ENCODE measurements around the gene CFAP119.
A peak's percentile ranks its signal among the peaks of the same experiment; 100 is the strongest.

Gene CFAP119

DNA sequence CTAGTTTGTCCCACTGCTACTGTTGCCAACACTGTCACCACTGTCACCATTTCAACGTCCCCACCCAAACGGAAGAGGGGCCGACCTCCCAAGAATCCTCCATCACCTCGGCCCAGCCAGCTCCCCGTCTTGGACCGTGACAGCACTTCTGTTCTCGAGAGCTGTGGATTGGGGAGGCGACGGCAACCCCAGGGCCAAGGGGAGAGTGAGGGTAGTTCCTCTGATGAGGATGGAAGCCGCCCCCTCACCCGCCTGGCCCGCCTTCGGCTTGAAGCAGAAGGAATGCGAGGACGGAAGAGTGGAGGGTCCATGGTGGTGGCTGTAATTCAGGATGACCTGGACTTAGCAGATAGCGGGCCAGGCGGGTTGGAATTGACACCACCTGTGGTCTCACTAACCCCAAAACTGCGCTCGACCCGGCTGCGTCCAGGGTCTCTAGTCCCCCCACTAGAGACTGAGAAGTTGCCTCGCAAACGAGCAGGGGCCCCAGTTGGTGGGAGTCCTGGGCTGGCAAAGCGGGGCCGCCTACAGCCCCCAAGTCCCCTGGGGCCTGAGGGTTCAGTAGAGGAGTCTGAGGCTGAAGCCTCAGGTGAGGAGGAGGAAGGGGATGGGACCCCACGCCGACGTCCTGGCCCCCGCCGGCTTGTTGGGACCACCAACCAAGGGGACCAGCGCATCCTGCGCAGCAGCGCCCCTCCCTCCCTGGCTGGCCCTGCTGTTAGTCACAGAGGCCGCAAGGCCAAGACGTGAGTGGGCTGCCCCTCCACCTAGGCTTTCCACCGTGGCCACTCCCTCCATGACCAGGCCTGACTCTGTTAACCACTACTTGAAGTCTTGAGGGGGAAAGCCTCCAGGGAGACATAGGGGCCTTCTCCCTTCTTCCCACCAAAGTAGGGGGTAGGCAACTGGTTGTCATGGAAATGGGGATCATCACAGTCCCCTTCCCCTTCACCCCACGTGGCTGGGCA lies 22.6 kb downstream of the CFAP119 start:
- no peak for DNase-seq

DNA sequence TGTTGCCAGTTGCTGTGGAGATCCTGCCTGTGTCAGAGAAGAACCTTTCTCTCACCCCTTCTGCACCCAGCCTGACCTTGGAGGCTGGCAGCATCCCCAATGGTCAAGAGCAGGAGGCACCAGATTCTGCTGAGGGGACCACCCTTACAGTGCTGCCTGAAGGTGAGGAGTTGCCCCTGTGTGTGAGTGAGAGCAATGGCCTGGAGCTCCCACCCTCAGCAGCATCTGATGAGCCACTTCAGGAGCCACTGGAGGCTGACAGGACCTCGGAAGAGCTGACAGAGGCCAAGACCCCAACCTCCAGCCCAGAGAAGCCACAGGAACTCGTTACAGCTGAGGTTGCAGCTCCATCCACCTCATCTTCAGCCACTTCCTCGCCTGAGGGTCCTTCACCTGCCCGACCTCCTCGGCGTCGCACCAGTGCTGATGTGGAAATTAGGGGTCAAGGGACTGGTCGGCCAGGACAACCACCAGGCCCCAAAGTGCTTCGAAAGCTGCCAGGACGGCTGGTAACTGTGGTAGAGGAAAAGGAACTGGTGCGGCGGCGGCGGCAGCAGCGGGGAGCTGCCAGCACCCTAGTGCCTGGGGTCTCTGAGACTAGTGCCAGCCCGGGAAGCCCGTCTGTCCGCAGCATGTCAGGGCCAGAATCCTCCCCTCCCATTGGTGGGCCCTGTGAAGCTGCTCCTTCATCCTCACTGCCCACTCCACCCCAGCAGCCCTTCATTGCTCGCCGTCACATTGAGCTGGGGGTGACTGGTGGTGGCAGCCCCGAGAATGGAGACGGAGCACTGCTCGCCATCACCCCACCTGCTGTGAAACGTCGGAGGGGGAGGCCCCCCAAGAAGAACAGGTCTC lies 23.8 kb downstream of the CFAP119 start:
- no peak for DNase-seq

DNA sequence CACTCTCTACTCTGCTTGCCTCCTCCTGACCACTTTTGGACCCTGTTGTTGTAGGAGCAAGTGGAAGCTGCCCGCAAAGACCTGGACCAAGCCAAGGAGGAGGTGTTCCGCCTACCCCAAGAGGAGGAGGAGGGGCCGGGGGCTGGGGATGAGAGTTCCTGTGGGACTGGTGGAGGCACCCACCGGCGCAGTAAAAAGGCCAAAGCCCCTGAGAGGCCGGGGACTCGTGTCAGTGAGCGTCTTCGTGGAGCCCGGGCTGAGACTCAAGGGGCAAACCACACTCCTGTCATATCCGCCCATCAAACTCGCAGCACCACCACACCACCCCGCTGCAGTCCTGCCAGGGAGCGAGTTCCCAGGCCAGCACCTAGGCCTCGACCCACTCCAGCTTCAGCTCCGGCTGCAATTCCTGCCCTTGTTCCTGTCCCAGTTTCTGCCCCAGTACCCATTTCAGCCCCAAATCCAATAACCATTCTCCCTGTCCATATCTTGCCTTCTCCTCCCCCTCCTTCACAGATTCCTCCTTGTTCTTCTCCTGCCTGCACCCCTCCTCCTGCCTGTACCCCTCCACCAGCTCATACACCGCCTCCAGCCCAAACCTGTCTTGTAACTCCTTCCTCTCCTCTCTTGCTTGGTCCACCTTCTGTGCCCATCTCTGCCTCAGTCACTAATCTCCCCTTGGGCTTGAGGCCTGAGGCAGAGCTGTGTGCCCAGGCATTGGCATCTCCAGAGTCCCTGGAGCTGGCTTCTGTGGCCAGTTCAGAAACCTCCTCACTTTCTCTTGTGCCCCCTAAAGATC lies 24.7 kb downstream of the CFAP119 start:
- DNase-seq: no peak

DNA sequence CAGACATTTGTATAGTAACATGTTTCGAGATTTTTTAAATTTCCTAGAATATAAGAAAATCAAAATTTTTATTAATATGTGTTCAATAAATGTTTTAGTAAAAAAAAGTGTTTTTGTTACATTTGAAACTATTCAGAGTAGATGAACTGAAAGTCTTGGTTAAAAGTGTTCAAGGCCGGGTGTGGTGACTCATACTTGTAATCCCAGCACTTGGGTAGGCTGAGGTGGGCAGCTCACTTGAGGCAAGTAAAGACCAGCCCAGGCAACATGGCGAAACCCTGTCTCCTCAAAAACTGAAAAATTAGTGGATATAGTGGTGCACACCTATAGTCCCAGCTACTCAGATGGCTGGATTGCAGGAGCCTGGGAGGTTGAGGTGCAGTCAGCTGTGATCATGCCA lies 30.5 kb downstream of the CFAP119 start:
- no peak for DNase-seq

DNA sequence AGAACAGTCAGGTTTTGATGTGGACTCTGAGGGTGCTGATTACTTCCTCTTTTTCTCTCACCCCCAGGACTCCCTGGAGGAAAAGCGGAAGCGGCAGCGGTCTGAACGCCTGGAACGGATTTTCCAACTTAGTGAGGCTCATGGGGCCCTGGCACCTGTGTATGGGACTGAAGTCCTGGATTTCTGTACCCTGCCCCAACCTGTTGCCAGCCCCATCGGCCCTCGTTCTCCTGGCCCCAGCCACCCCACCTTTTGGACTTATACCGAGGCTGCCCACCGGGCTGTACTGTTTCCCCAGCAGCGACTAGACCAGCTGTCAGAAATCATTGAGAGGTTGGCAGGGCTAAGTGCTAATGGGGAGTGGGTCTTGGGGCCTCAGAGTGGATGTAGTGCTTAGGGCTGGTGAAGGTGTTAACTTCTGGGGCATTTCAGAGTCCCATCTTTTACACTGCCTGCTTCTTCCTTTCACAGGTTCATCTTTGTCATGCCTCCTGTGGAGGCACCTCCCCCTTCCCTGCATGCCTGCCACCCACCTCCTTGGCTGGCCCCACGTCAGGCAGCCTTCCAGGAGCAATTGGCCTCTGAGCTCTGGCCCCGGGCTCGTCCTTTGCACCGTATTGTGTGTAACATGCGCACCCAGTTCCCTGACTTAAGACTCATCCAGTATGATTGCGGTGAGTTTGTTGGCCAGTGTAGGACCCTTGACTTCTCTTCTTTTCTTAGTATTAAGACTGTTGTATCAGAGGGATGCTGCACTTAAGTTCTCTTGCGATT lies 32.8 kb downstream of the CFAP119 start:
- no peak for DNase-seq

DNA sequence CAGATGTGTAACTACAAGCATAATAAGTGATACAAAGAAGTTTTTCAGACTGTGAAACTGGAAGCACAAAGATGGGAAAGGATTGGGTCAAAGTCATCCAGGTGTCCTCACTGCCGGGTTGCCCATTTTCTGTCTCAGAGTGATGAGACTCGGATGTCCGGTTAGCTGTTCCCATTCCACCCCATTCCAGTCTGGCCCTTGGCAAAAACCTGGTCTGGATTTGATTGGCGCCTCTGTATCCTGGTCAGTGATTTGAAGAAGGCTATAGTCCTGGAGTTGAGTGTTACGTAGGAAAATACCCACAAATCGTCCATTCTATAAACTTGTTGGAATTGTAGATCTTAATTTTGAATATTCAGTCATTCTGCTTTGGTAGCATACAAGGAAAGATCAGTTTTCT lies 33.5 kb downstream of the CFAP119 start:
- no peak for DNase-seq

DNA sequence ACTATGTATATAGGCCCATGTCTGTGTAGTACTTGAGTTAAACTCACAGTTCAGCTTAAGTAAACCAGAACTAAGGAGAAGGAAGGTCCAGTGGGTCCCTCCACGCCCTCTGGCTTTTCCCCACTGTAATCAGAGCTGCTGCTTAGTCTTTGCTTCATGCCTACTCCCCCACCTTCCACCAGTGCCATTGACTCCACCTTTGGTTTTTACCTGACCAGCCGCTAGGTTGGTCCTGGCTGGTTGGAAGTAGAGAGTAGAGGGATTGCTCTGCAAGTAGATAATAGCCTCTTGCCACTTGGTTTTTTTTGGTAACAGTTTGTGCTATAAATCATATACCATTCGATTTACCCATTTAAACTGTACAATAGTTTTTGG lies 36.5 kb downstream of the CFAP119 start:
- DNase-seq: no peak

DNA sequence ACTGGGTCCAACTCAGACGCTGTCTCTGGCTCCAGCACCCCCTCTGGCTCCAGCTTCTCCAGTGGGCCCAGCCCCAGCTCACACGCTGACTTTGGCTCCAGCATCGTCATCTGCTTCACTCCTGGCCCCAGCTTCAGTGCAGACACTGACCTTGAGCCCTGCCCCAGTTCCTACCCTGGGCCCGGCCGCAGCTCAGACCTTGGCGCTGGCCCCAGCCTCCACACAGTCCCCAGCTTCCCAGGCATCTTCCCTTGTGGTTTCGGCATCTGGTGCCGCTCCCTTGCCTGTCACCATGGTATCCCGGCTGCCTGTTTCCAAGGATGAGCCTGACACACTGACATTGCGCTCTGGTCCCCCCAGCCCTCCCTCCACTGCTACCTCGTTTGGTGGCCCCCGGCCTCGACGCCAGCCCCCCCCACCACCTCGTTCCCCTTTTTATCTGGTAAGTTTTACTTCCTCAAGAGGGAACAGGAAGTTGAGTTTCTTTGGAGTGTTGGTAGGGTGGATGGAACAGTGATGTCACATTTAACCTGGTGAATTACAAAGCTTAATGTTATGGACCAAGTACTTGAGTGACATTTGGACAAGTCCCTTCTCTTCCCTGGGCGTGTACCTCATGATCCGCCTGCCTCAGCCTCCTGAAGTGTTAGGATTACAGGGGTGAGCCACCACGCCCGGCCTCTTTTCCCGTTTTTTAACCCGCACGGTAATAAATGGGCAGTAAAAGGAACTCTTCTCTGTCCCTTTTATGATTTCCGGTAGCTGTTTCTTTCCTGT lies 37.0 kb downstream of the CFAP119 start:
- no peak for DNase-seq

DNA sequence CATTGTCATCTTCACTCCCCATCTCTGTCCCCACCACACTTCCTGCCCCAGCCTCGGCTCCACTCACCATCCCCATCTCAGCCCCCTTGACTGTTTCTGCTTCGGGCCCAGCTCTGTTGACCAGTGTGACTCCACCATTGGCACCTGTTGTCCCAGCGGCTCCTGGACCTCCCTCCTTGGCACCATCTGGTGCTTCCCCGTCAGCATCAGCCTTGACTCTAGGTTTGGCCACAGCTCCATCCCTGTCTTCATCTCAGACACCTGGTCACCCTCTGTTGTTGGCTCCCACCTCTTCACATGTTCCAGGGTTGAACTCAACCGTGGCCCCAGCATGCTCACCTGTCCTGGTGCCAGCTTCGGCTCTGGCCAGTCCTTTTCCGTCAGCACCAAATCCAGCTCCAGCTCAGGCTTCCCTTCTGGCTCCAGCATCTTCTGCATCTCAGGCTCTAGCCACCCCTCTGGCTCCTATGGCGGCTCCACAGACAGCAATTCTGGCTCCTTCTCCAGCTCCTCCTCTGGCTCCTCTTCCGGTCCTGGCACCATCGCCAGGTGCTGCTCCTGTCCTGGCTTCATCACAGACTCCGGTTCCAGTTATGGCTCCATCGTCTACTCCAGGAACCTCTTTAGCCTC lies 38.0 kb downstream of the CFAP119 start:
- no peak for DNase-seq

DNA sequence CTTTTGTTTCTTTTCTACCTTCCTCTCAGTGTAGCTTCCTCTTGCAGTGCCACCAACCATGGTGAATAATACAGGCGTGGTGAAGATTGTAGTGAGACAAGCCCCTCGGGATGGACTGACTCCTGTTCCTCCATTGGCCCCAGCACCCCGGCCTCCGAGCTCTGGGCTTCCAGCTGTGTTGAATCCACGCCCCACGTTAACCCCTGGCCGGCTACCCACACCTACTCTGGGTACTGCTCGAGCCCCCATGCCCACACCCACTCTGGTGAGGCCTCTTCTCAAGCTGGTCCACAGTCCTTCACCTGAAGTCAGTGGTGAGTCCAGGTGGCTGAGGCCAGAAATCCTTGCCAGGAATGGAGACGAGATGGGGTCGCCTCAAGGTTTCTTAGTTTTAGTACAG lies 38.9 kb downstream of the CFAP119 start:
- DNase-seq: no peak

DNA sequence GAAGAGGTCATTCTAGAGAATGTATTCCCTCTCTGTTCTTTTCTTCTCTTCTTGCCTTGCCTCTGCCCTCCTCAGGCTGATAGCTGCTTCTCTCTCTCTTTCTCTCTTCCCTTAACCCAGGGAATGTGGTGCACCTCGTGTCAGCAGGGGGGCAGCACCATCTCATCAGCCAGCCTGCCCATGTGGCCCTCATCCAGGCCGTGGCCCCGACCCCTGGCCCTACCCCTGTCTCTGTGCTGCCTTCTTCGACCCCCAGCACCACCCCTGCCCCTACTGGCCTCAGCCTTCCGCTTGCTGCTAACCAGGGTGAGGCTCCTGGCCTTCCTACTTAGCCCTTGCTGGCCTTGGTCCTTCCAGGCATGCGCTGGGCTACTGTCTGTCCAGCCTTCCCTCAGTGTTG lies 39.4 kb downstream of the CFAP119 start:
- no peak for DNase-seq

DNA sequence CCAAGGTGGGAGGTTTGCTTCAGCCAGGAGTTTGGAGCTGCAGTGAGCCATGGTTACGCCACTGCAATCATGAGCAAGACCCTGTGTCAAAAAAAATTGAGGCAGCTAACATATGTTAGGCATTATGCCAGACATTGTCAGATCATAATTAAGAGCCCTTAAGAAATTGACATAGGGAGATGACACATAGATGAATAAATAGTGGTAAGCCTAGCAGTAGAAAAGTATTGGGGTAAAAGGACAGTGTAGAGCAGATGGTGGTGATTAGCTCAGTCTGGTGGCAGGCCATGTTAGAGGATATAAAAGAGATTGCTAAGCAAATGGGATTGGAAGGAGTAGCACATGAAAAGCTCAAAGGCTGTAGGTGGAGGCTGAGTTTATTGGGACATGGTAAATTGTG lies 40.3 kb downstream of the CFAP119 start:
- DNase-seq: no peak

DNA sequence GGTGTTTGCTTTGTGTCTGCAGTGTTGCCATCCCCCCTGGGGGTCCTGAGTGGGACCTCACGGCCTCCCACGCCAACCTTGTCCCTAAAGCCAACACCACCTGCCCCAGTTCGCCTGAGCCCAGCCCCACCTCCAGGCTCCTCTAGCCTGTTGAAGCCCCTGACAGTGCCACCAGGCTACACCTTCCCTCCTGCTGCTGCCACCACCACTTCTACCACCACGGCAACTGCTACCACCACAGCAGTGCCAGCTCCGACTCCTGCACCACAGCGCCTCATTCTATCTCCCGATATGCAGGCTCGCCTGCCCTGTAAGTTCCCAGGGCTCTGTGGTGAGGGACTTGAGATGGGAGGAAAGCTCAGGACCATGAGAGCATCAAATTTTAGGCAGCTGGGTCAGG lies 40.7 kb downstream of the CFAP119 start:
- DNase-seq: no peak

DNA sequence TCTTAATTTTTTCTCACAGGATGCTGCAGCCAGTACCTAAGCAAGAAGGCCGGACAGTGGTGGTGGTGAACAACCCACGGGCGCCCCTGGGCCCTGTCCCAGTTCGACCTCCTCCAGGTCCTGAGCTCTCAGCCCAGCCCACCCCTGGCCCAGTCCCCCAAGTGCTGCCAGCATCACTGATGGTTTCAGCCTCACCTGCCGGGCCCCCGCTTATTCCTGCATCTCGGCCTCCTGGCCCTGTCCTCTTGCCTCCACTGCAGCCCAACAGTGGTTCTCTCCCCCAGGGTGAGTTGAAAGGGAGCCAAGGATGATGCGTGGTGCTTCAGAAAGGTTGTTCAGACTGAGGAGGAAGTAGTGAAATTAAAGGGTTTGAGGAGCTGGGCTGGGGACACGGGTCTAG lies 41.2 kb downstream of the CFAP119 start:
- no peak for DNase-seq

DNA sequence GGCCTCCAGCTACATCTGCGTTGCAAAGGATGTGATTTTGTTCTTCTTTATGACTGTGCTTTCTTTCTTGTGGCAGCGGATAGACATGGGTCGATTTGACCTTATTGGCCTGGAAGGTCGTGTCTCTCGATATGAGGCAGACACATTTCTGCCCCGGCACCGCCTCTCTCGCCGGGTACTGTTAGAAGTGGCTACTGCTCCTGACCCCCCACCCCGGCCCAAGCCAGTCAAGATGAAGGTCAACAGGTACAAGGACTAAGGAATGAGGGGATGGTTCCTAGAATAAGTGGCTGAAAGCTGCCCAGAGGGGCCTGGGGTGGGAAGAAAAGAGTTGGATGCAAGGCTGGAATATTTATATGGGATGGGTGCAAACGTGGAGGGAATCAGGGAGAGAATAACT lies 41.8 kb downstream of the CFAP119 start:
- DNase-seq: no peak

DNA sequence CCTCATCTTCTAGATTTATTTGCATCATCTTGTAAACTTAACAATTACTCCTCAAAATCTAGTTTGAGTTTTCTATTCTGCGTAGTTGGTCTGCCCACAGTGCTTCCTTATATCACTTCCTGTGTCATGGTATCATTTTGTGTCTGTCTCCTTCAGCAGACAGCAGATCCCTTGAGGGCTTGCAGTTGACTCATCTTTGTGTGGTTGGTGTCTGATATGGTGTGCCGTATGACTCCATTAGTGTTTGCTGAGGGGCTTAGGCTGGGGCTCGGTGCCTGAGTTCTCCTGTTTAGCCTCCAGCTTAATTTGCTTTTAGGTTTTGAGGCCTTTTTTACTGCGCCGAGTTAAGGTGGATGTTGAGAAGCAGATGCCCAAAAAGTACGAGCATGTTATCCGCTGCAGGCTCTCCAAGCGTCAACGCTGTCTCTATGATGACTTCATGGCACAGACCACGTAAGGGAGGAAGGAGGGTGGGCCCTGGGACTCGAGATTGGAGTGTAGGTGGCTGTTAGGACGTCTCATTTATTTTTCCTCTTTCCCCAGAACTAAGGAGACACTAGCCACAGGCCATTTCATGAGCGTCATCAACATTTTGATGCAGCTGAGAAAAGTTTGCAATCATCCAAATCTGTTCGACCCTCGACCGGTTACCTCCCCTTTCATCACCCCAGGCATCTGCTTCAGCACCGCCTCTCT lies 46.0 kb downstream of the CFAP119 start:
- DNase-seq: peak in 3 of 6 experiments; percentile 8 to 23 (median 12)

DNA sequence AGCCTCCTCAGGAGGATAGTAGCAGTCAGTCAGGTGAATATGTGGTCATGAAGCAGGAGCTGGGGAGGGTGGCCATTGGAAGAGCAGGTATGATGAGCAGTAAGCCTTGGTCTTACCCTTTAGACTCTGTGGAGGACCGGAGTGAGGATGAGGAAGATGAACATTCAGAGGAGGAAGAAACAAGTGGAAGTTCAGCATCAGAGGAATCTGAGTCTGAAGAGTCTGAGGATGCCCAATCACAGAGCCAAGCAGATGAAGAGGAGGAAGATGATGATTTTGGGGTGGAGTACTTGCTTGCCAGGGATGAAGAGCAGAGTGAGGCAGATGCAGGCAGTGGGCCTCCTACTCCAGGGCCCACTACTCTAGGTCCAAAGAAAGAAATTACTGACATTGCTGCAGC lies 50.1 kb downstream of the CFAP119 start:
- no peak for DNase-seq

DNA sequence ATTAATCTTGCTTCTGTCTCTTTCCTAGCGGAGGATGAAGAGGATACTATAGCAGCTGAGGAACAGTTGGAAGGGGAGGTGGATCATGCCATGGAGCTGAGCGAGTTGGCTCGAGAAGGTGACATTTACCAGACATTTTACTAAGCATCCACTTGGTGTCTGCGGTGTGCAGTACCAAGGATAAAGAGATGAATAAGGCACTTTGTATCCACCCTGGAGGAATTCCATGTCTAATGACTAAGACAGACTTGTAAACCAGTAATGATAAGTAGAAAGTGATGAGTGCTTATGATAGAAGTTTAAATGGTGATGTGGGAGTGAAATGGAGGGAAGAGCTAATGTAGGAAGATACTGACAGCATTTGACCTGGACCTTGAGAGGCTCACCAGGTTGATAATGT lies 50.9 kb downstream of the CFAP119 start:
- no peak for DNase-seq
